Measurements from ENCODE around the gene CLTCL1.

DNA sequence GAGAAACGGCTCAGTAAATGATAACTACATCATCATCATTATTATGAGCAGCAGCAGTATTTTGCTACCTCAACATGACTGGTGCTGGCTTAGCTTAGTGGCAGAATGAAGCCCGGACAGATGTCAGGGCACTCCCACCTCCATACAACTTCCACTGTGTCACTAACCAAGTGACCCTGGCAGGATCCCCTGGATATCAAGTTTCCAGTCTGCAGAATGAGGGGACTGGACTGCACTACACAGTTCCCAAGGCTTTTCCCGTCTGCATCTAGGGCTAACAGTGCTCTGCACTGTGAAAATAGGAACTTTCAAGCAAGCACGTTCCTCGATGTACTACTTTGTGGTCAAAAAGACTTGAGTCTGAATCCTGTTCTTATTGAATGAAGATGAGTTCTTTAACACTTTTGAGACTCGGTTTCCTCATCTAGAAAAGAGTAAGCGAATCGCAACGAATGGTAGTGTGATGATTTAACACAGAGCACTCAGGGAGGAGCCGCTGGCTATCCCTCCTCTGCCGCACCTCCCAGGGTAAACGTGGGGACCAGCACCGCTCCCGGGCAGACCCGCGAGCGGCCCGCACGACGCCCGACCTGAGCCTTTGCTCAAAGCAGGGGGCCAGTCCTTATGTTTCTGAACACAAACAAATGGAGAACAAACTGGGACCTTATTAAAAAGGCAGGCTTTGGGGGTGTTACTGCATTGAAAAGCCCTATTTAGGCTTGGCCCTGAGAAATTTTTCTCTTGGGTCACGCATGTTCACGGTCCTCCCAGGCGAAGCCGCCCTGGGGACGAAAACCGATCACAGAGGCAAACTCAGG lies 910 bp downstream of the CLTCL1 start:
- TF ChIP-seq, protein P1, sequence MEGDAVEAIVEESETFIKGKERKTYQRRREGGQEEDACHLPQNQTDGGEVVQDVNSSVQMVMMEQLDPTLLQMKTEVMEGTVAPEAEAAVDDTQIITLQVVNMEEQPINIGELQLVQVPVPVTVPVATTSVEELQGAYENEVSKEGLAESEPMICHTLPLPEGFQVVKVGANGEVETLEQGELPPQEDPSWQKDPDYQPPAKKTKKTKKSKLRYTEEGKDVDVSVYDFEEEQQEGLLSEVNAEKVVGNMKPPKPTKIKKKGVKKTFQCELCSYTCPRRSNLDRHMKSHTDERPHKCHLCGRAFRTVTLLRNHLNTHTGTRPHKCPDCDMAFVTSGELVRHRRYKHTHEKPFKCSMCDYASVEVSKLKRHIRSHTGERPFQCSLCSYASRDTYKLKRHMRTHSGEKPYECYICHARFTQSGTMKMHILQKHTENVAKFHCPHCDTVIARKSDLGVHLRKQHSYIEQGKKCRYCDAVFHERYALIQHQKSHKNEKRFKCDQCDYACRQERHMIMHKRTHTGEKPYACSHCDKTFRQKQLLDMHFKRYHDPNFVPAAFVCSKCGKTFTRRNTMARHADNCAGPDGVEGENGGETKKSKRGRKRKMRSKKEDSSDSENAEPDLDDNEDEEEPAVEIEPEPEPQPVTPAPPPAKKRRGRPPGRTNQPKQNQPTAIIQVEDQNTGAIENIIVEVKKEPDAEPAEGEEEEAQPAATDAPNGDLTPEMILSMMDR (IDR thresholded peaks at IDR 0.05): no peak
- no peak for TF ChIP-seq POLR2A (IDR thresholded peaks at IDR 0.05)
- TF ChIP-seq POLR2AphosphoS5 (IDR thresholded peaks at IDR 0.05): no peak
- TF ChIP-seq EP300 (IDR thresholded peaks at IDR 0.05; ENCODE audit: low read depth): no peak
